Mucosa of rectum (tissue), 2 donors: ENCODE results near the gene SART3.

Source experiments
- H3K27ac ChIP-seq, 2 donors: one replicate each; pipeline ENCODE4 v1.7.0; 2013; ENCODE audit warnings: inconsistent platforms in 2 of 2, low read depth in 2 of 2, low read length in 2 of 2
- H3K27me3 ChIP-seq, 2 donors: one replicate each; pipeline ENCODE4 v1.7.0; 2013; ENCODE audit warnings: low read length in 2 of 2; ENCODE audit not compliant: control insufficient read depth in 2 of 2, insufficient read depth in 2 of 2
- H3K36me3 ChIP-seq, 2 donors: one replicate each; pipeline ENCODE4 v1.7.0; 2013; ENCODE audit warnings: low read length in 2 of 2; ENCODE audit not compliant: control insufficient read depth in 2 of 2, insufficient read depth in 2 of 2
- H3K4me1 ChIP-seq, 2 donors: one replicate each; pipeline ENCODE4 v1.7.0; 2013; ENCODE audit warnings: low read length in 2 of 2, mild to moderate bottlenecking in 1 of 2; ENCODE audit not compliant: control insufficient read depth in 2 of 2, insufficient read depth in 2 of 2
- H3K4me3 ChIP-seq, 2 donors: one replicate each; pipeline ENCODE4 v1.7.0; 2013; ENCODE audit warnings: low read length in 2 of 2
- H3K9ac ChIP-seq, 2 donors: one replicate each; pipeline ENCODE4 v1.7.0; 2013; ENCODE audit warnings: low read length in 2 of 2, low read depth in 1 of 2, mild to moderate bottlenecking in 1 of 2
- H3K9me3 ChIP-seq, 2 donors: one replicate each; pipeline ENCODE4 v1.7.0; 2013; ENCODE audit warnings: low read length in 2 of 2; ENCODE audit not compliant: control insufficient read depth in 2 of 2
- donor health status: healthy.
- donor health status: Normal muscosa, but diverticular disease.

The SART3 gene

DNA sequence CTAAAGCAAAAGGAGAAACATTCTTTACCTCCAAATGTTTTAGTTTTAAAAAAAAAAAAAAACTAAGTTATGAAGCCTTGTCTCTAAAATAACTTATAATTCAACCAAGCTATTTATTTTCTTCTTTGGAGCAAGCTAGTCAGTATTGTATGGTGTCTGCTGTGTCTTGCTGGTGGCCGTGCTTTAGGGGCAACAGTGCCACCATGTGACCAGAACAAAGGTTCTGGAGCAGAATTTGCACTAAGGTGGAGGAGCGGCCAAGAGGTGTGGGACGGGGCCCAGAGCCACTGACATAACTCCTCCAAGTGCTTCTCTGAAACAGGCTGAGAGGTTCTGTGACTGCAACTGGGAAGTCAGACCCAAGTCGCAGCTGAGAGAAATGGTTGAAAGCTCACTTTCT is 41.4 kb downstream of the SART3 start:
- no peaks in the 10 kb centered on the region for H3K9me3 ChIP-seq
- H3K27ac ChIP-seq, result no peak overlapping the region
- H3K27me3 ChIP-seq, result no peaks in the 10 kb centered on the region
- peaks cover 7 to 8% of the 10 kb centered on the region in 2 donors for H3K4me1 ChIP-seq
- H3K36me3 ChIP-seq, result peaks cover 55 to 68% of the 10 kb centered on the region in 2 donors
- H3K4me3 ChIP-seq, result no peak overlapping the region
- H3K9ac ChIP-seq, result no peak overlapping the region

DNA sequence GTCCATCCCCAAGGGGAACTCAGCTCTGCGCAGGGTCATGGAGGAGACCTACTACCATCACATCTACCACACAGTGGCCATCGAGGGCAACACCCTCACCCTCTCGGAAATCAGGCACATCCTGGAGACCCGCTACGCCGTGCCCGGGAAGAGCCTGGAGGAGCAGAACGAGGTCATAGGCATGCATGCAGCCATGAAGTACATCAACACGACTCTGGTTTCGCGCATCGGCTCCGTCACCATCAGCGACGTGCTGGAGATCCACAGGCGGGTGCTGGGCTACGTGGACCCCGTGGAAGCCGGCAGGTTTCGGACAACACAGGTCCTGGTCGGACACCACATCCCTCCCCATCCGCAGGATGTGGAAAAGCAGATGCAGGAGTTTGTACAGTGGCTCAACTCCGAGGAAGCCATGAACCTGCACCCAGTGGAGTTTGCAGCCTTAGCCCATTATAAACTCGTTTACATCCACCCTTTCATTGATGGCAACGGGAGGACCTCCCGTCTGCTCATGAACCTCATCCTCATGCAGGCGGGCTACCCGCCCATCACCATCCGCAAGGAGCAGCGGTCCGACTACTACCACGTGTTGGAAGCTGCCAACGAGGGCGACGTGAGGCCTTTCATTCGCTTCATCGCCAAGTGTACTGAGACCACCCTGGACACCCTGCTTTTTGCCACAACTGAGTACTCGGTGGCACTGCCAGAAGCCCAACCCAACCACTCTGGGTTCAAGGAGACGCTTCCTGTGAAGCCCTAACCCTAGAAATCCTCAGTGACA is 42.1 kb downstream of the SART3 start:
- H3K27me3 ChIP-seq, result no peaks in the 10 kb centered on the region
- H3K9me3 ChIP-seq, result no peaks in the 10 kb centered on the region
- no peak overlapping the region for H3K27ac ChIP-seq
- peaks cover 49 to 61% of the 10 kb centered on the region in 2 donors for H3K36me3 ChIP-seq
- no peak overlapping the region for H3K4me3 ChIP-seq
- H3K4me1 ChIP-seq, result peaks cover 7 to 8% of the 10 kb centered on the region in 2 donors
- H3K9ac ChIP-seq, result no peak overlapping the region

DNA sequence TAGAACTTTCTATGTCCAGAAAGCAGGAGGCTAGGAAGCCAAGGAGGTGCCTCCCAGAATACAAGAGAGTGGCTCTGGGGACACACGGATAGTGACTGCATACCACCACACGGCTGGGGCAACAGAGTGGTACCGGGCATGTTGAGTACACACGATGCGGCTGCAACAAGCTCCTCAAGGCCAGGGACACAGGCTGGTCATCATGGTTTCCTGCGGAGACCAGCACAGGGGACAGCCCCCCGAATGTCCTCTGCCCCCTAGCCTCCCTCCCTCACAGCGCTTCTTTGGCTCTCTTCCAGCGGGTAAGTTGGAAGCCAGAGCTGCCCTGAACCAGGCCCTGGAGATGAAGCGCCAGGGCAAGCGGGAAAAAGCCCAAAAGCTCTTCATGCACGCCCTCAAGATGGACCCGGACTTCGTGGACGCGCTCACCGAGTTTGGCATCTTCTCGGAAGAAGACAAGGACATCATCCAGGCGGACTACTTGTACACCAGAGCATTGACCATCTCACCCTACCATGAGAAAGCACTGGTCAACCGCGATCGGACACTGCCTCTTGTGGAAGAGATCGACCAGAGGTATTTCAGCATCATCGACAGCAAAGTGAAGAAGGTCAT is 42.8 kb downstream of the SART3 start:
- no peaks in the 10 kb centered on the region for H3K9me3 ChIP-seq
- H3K4me3 ChIP-seq, result no peak overlapping the region
- no peaks in the 10 kb centered on the region for H3K27me3 ChIP-seq
- no peak overlapping the region for H3K27ac ChIP-seq
- H3K36me3 ChIP-seq, result peaks cover 42 to 55% of the 10 kb centered on the region in 2 donors
- H3K9ac ChIP-seq, result no peak overlapping the region
- peaks cover 7 to 8% of the 10 kb centered on the region in 2 donors for H3K4me1 ChIP-seq

DNA sequence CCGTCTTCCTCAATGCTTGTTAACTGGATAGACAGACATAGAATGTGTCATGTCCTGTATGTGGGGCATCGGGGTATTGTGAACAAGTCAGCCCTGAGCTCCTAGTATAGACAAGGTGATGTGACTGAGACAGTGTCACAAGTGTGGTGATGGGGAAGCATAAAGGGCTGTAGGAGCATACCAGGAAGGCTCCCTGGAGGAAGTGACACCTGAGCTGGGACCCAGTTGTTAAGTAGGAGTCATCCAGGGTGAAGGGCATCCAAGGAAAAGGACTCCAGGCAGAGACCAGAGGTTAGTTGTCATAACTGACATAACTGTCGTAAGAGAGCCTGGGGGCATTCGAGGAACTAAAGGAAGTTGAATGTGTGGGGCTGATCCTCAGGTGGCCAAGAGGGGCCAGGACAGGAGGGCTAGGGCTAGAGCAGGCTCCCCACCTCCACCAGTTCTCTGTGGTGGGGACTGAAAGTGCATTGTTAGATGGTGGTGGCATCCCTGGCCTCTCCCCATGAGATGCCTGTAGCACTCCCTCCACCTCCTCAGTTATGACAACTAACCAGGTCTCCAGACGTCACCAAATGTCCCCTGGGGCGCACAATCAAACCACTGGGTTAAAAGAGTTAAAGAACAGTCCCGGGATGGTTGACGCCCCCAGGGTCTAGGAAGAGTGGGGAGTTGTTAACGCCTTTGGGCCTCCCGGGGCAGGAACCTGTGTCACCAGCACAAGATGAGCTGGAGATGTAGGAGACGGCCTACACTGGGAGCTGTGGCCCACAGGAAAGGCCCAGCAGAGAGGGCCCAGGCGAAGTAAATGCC is 43.5 kb downstream of the SART3 start:
- H3K4me1 ChIP-seq, result peaks cover 7 to 8% of the 10 kb centered on the region in 2 donors
- peaks cover 34 to 48% of the 10 kb centered on the region in 2 donors for H3K36me3 ChIP-seq
- H3K9me3 ChIP-seq, result no peaks in the 10 kb centered on the region
- H3K4me3 ChIP-seq, result no peak overlapping the region
- no peak overlapping the region for H3K27ac ChIP-seq
- no peak overlapping the region for H3K9ac ChIP-seq
- H3K27me3 ChIP-seq, result no peaks in the 10 kb centered on the region

DNA sequence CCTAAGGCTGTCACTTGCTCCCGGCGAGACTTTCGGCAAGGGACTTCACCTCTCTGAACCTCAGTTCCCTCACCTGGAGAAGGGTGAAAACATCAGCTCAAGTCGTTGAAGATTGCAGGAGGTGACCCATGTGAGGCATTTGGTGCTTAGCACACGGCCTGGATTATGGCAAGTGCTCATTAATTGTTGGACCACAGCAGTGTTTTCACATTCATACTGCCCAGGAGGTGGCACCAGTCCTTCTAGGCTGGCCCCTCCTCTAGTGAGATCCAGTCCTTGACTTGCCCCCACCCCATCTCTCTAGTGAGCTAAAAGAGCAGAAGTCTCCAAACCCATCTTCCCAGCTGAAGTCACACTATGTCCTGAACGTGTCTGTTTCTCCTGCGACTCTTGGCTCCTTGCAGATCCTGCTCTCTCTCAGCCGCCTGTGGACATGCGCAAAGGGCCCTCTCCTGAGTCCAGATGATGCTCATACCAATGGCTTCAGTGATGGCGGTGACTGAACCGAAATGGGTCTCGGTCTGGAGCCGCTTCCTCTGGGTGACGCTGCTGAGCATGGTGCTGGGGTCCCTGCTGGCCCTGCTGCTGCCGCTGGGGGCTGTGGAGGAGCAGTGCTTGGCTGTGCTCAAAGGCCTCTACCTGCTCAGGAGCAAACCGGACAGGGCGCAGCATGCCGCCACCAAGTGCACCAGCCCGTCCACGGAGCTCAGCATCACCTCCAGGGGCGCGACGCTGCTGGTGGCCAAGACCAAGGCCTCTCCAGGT is 44.3 kb downstream of the SART3 start:
- no peak overlapping the region for H3K27ac ChIP-seq
- H3K9ac ChIP-seq, result no peak overlapping the region

DNA sequence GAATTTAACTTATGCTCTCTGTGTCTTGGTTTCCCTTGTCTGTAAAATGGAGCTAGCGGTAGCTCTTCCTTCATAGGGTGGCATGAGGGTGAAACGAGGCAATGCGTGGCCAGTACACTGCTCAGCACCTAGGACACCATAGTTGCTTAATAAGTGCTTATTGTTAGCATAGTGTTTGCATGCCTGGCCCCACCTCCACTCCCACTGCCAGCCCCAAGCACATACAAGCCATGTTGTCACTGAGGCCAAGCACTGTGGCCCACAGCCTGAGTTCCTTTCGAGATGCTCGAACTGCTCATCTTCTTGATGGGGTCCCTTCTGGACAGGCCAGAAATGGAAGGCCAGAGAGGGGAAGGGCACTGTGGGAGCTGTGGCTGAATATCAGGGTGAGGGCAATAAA is 45.1 kb downstream of the SART3 start:
- Histone ChIP-seq H3K27me3 (no peaks in the 10 kb centered on the region), H3K9ac (peak overlapping the region; percentile 79 to 82), H3K36me3 (peaks cover 21 to 33% of the 10 kb centered on the region in 2 donors), H3K4me1 (peaks cover 8 to 11% of the 10 kb centered on the region in 2 donors), H3K9me3 (no peaks in the 10 kb centered on the region), H3K27ac (no peak overlapping the region), H3K4me3 (peak overlapping the region; percentile 86 to 92)

More for the DNA sequence above, 44.3 kb downstream of the SART3 start:
- Histone ChIP-seq H3K27me3 (no peaks in the 10 kb centered on the region), H3K9me3 (no peaks in the 10 kb centered on the region), H3K4me3 (peak overlapping the region in 1 of 2 donors; percentile 86), H3K4me1 (peaks cover 8 to 11% of the 10 kb centered on the region in 2 donors), H3K36me3 (peaks cover 28 to 40% of the 10 kb centered on the region in 2 donors)

DNA sequence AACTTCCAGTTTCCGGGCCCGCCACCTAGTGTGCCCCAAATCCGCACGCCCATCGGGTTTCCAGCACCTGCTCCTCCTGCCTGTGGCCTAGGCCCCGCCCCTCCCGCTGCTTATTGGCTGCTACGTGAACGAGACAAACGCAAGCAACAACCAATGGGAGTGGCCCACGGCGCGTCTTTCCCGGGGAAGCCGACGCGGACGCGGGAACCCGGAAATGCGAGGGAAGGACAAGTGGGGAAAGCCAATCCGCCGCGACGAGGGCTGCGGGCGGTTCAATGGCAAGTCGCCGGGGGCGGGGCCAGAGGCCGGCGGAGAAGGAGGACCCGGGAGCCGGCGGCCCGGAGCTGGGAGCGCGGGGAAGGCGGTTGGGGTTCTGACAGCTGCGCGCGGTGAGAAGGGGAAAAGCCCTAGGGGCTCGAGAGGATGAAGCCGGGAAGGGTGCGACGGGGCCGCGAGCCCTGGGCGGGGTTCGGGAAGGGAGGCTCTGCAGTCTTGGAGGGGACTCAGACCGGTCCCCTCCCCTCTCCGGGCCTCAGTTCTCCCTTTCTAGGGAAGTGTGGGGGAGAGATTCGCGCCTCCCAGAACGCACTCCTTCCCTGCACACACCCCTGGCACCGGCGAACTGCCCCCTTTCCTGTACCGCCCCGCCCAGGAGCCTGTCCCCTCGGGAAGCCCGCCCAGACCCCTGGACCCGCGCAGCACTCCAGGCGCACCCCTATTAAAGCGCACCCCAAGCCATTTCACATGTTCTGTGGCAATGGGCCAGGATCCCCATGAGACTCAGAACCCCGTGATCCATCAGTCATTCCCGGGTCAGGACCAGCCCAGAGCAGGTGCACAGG is 45.8 kb downstream of the SART3 start, which contains the start of gene FICD:
FICD (plus strand) TSS at position 305 of the 842 bp plus-strand sequence. CDS start 1,696 bp downstream, outside the sequence.
- no peaks in the 10 kb centered on the region for H3K27me3 ChIP-seq
- peaks cover 15 to 28% of the 10 kb centered on the region in 2 donors for H3K36me3 ChIP-seq
- peak within 1 kb of the TSS; percentile 17 to 58 for H3K27ac ChIP-seq
- H3K9ac ChIP-seq, result peak within 1 kb of the TSS; percentile 79 to 82
- H3K4me3 ChIP-seq, result peak within 1 kb of the TSS; percentile 86 to 92
- H3K9me3 ChIP-seq, result no peaks in the 10 kb centered on the region
- H3K4me1 ChIP-seq, result peaks cover 8 to 11% of the 10 kb centered on the region in 2 donors

DNA sequence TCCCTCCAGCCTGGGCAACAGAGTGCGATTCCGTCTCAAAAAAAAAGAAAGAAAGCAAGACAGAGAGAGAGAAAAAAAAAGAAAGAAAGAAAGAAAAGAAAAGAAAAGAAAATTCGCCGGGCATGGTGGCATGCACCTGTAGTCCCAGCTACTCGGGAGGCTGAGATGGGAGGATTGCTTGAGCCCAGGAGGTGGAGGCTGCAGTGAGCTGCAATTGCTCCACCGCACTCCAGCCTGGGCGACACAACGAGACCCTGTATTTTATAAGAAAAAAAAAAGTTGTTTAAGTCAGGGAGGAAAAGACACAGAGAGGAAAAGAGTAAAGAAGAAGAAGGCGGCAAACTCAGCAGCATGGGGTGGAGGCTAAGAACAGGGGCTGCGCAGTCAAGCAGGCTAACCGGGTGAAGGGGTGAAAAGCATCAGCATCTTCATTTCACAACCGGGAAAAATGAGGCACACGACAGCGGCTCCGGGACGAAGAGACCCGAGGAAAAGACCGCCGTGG is 46.5 kb downstream of the SART3 start:
- peak overlapping the region in 1 of 2 donors; percentile 26 for H3K9ac ChIP-seq
- H3K36me3 ChIP-seq, result peaks cover 14 to 23% of the 10 kb centered on the region in 2 donors
- no peaks in the 10 kb centered on the region for H3K27me3 ChIP-seq
- no peak overlapping the region for H3K27ac ChIP-seq
- peaks cover 8 to 11% of the 10 kb centered on the region in 2 donors for H3K4me1 ChIP-seq
- no peaks in the 10 kb centered on the region for H3K9me3 ChIP-seq
- peak overlapping the region; percentile 71 to 86 for H3K4me3 ChIP-seq
